Astrocyte of the spinal cord (primary cell): Measurements from ENCODE around the gene ALK.

Source experiments
- DNase-seq: peaks from one replicate; pipeline ENCODE4 v3.0.0; 2011; ENCODE audit warnings: low read depth, low spot score
- H3K4me3 ChIP-seq: 2 replicates; pipeline ENCODE4 v1.5.1; 2011; ENCODE audit warnings: low read depth, mild to moderate bottlenecking, low read length, moderate library complexity
- CTCF ChIP-seq: IDR thresholded peaks from 2 replicates; pipeline ENCODE4 v1.5.1; 2012; ENCODE audit warnings: low read depth, mild to moderate bottlenecking, low read length, inconsistent platforms
- in situ Hi-C: cut with HindIII; loops from 2 replicates; pipeline ENCODE4 v1.10.0; 2017; ENCODE audit warnings: low sequenced_read_pairs

ALK gene

GRCh38 chr2:29765721-29766120 is 155.7 kb downstream of the ALK start:
- no peak overlapping the region for H3K4me3 ChIP-seq
- in situ Hi-C loops, result no loop called here
- DNase-seq, result no peak
- TF ChIP-seq CTCF, result no peak

GRCh38 chr2:29763371-29763770 is 158.0 kb downstream of the ALK start:
- H3K4me3 ChIP-seq, result no peak overlapping the region
- in situ Hi-C loops, result no loop called here
- TF ChIP-seq CTCF, result no peak
- DNase-seq, result no peak

- in situ Hi-C loops, result no loop called here
- TF ChIP-seq CTCF, result no peak
- DNase-seq, result no peak
- no peak overlapping the region for H3K4me3 ChIP-seq
These were observed 159.1 kb downstream of the ALK start for GRCh38 chr2:29762239-29762638.

GRCh38 chr2:29761278-29761677 is 160.1 kb downstream of the ALK start:
- no peak overlapping the region for H3K4me3 ChIP-seq
- in situ Hi-C loops, result no loop called here
- no peak for TF ChIP-seq CTCF
- no peak for DNase-seq

- no peak for TF ChIP-seq CTCF
- in situ Hi-C loops, result no loop called here
- no peak overlapping the region for H3K4me3 ChIP-seq
- no peak for DNase-seq
These were observed 161.4 kb downstream of the ALK start for GRCh38 chr2:29760008-29760407.

- in situ Hi-C loops, result no loop called here
These were observed 162.0 kb downstream of the ALK start for GRCh38 chr2:29759360-29759759.

More at GRCh38 chr2:29759360-29759759, 162.0 kb downstream of the ALK start:
- H3K4me3 ChIP-seq, result no peak overlapping the region
- no peak for TF ChIP-seq CTCF
- no peak for DNase-seq
